Skeletal muscle tissue (tissue), 4 donors: ENCODE results near the gene AADAT. TPM values are rescaled to one million over a fixed set of nuclear protein-coding genes. Genes with fewer than 3 reads are reported as not detected.
"Not testable (repeated sequence)": the region's sequence is repeated elsewhere in the genome, so short reads cannot be mapped to it uniquely, and the experiment has no call there.

Source experiments
- H3K27ac ChIP-seq: one replicate; pipeline ENCODE4 v1.7.0; 2013; ENCODE audit warnings: mild to moderate bottlenecking, low read depth, low read length, inconsistent platforms
- H3K27me3 ChIP-seq, 3 donors: one replicate each; pipeline ENCODE4 v1.7.0; 2013; ENCODE audit warnings: low read length in 3 of 3; ENCODE audit not compliant: control insufficient read depth in 3 of 3, insufficient read depth in 3 of 3
- H3K36me3 ChIP-seq, 3 donors: one replicate each; pipeline ENCODE4 v1.7.0; 2013; ENCODE audit warnings: low read length in 3 of 3; ENCODE audit not compliant: control insufficient read depth in 3 of 3, insufficient read depth in 3 of 3
- H3K4me1 ChIP-seq, 3 donors: one replicate each; pipeline ENCODE4 v1.7.0; 2013; ENCODE audit warnings: low read length in 3 of 3, mild to moderate bottlenecking in 3 of 3; ENCODE audit not compliant: control insufficient read depth in 3 of 3, insufficient read depth in 3 of 3
- H3K4me3 ChIP-seq, 3 donors: one replicate each; pipeline ENCODE4 v1.7.0; 2013; ENCODE audit warnings: low read length in 3 of 3
- H3K9ac ChIP-seq, 3 donors: one replicate each; pipeline ENCODE4 v1.7.0; 2013; ENCODE audit warnings: low read length in 3 of 3, mild to moderate bottlenecking in 3 of 3, moderate library complexity in 2 of 3, low read depth in 1 of 3
- H3K9me3 ChIP-seq, 3 donors: one replicate each; pipeline ENCODE4 v1.7.0; 2013; ENCODE audit warnings: low read length in 3 of 3; ENCODE audit not compliant: control insufficient read depth in 3 of 3
- total RNA-seq: library from RNA; depleted of rRNA; stranded (reverse); fragments of >200 nt; gene quantifications from one replicate; pipeline ENCODE4 v1.2.3, GENCODE V29; 2014
- donor health status: Osteomylitis.

The AADAT gene
- total RNA-seq, 1 donor from 2014 or later: 2.1 TPM

DNA sequence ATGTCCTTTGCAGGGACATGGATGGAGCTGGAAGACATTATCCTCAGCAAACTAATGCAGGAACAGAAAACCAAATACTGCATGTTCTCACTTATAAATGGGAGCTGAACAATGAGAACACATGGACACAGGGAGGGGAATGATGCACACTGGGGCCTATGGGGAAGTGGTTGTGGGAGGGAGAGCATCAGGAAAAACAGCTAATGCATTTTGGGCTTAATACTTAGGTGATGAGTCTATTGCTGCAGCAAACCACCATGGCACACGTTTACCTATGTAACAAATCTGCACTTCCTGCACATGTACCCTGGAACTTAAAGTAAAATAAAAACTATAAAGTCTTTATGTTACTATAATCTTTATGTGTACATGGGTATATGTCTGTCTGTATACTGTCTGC is 24.4 kb upstream of the AADAT start:
- H3K27ac ChIP-seq, H3K36me3 ChIP-seq, H3K9me3 ChIP-seq, H3K27me3 ChIP-seq, H3K9ac ChIP-seq, H3K4me3 ChIP-seq, H3K4me1 ChIP-seq: not testable (repeated sequence)

DNA sequence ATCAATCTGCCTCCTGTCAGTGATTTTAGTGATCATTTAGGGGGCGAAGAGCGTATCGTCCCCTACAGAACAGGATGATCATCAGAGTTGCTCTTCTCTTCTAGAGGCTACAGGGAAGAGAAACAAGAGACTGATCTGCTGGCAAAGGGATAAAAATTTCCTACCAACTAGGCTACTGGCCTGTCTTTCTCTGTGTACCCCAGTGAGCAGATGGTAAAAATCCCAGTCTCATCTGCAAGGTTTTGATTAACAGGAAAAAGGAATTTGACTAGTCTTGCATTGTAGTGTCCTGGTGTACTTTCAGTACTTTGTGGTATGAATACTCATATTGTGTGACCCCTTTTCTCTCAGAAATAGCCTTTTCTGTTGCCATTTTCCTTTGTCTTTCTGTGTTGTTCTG is 21.8 kb upstream of the AADAT start:
- H3K27me3 ChIP-seq: no peaks in the 10 kb centered on the region
- H3K36me3 ChIP-seq: no peaks in the 10 kb centered on the region
- no peaks in the 10 kb centered on the region for H3K4me1 ChIP-seq
- no peaks in the 10 kb centered on the region for H3K9me3 ChIP-seq
- H3K4me3 ChIP-seq: no peak overlapping the region
- H3K27ac ChIP-seq: no peak overlapping the region
- H3K9ac ChIP-seq: no peak overlapping the region

DNA sequence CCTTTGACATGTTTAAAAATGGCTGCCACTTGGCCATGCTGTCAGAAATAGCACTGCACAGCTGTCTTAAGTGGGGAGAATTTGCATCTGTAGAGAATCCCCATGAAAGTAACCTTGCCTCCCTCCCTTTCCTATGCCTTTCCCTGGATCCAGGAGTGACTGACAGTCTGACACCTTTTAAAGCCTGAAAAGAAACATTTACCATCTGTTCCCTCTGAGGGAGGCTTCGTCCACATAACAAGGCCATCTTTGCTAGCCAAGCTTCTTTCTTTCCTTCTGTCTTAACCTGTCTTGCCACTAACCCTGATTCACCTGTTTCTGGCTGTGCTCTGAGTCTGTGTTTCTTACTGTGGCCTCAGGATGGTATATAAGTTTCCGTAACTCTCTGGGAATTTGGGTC is 21.3 kb upstream of the AADAT start:
- H3K36me3 ChIP-seq: no peaks in the 10 kb centered on the region
- no peaks in the 10 kb centered on the region for H3K27me3 ChIP-seq
- no peak overlapping the region for H3K9ac ChIP-seq
- H3K9me3 ChIP-seq: no peaks in the 10 kb centered on the region
- H3K4me1 ChIP-seq: no peaks in the 10 kb centered on the region
- H3K4me3 ChIP-seq: no peak overlapping the region
- H3K27ac ChIP-seq: no peak overlapping the region

DNA sequence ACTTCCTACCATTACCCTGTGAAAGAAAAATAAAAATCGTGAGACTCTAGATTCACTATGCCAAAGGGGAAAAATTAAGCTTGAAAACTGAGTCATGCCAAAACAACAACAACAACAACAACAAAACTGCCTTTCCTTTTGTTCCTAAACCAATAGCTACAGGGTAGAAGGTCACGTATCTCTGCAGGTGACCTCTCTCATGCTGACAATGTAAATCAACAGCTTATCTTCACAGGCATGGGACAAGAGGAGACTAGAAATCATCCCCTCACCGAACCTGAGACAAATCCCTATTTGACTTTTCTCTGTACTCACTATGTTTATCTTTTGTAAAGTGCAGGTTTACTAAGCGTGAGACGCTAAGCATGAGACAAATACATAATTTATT is 20.5 kb upstream of the AADAT start:
- Histone ChIP-seq H3K27me3 (no peaks in the 10 kb centered on the region), H3K9me3 (no peaks in the 10 kb centered on the region), H3K4me3 (no peak overlapping the region), H3K9ac (no peak overlapping the region), H3K4me1 (no peaks in the 10 kb centered on the region), H3K27ac (no peak overlapping the region), H3K36me3 (no peaks in the 10 kb centered on the region)

DNA sequence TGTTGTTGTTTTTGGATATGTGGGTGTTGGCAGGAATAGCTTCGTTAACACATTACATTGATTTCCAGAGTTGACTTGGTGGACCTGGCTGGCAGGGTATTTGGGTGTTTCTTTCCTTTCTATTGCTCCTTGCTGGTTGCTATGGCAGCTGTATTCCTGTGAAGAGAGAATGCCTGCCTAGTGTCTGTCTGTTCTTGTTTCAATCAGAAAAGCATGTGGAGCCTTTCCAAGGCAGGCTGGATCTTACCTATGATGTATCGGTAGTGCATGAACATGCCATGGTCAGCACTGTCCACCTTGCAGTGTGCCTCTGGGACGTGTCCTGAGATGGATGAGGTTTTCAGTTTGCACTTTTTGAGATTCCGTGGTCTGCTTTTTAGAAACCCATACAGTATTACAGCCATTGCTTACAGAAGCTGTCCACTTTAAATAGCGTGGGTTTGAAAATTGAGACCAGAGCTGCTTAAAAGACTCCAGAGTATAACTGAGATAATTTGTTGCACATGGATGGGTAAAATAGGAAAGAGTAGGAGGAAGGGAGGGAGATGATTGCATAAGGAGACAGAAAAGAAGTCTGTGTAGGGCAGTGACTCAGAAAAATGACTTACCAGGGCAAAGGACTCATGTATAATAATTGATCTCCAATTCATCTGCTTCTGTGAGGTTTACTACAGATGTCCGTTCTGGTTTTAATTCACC is 20.0 kb upstream of the AADAT start:
- no peak overlapping the region for H3K4me3 ChIP-seq
- no peak overlapping the region for H3K9ac ChIP-seq
- H3K36me3 ChIP-seq: no peaks in the 10 kb centered on the region
- H3K4me1 ChIP-seq: no peaks in the 10 kb centered on the region
- H3K27me3 ChIP-seq: no peaks in the 10 kb centered on the region
- H3K9me3 ChIP-seq: no peaks in the 10 kb centered on the region
- no peak overlapping the region for H3K27ac ChIP-seq

DNA sequence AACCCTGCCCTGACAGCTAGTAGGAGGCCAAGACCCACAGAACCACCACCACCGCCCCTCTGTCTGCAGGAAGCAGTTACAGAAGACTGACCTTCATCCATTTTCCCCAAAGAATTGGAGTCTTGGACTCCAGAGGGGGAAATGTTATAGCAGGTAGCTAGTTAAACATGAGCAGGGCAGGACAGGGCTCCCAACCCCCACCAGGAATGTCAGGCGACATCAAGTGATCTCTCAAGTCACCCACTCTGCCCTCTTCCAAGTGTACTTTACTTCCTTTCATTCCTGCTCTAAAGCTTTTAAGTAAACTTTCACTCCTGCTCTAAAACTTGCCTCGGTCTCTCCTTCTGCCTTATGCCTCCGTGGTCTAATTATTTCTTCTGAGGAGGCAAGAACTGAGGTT is 17.1 kb upstream of the AADAT start:
- H3K27ac ChIP-seq: no peak overlapping the region

DNA sequence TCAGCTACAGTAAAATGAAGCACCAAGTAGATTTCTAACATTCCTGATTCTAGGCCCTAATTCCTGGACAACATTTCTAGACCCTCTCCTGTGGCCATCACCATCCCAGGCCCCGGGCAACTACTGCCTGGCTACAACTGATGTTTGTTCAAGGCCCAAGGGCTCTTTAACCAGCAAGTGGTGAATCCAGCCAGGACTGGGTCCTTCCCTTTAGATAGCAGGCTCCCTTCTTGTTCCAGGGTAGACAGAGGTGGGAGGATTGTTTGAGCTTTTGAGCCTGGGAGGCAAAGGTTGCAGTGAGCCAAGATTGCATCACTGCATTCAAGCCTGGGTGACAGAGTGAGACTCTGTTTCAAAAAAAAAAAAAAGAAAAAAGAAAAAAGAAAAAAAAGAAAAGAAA is 12.7 kb upstream of the AADAT start:
- H3K4me1 ChIP-seq: no peaks in the 10 kb centered on the region
- no peaks in the 10 kb centered on the region for H3K36me3 ChIP-seq
- no peaks in the 10 kb centered on the region for H3K27me3 ChIP-seq
- no peaks in the 10 kb centered on the region for H3K9me3 ChIP-seq
- no peak overlapping the region for H3K27ac ChIP-seq
- H3K4me3 ChIP-seq: no peak overlapping the region
- H3K9ac ChIP-seq: no peak overlapping the region

More for the DNA sequence above, 17.1 kb upstream of the AADAT start:
- Histone ChIP-seq H3K9ac (no peak overlapping the region), H3K9me3 (no peaks in the 10 kb centered on the region), H3K27me3 (no peaks in the 10 kb centered on the region), H3K4me1 (no peaks in the 10 kb centered on the region), H3K36me3 (no peaks in the 10 kb centered on the region), H3K4me3 (no peak overlapping the region)

DNA sequence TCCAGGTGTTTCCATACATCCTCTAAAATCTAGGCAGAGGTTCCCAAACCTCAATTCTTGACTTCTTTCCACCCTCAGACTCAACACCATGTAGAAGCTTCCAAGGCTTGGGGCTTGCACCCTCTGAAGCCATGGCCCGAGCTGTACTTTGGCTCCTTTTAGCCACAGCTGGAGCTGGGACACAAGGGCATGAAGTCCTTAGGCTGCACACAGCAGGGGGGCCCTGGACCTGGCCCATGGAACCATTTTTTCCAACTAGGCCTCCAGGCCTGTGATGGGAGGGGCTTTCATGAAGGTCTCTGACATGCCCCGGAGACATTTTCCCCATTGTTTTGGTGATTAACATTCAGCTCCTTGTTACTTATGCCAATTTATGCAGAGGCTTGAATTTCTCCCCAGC is 8.4 kb upstream of the AADAT start:
- H3K36me3 ChIP-seq, H3K4me3 ChIP-seq, H3K4me1 ChIP-seq, H3K27me3 ChIP-seq, H3K9me3 ChIP-seq, H3K9ac ChIP-seq, H3K27ac ChIP-seq: not testable (repeated sequence)

DNA sequence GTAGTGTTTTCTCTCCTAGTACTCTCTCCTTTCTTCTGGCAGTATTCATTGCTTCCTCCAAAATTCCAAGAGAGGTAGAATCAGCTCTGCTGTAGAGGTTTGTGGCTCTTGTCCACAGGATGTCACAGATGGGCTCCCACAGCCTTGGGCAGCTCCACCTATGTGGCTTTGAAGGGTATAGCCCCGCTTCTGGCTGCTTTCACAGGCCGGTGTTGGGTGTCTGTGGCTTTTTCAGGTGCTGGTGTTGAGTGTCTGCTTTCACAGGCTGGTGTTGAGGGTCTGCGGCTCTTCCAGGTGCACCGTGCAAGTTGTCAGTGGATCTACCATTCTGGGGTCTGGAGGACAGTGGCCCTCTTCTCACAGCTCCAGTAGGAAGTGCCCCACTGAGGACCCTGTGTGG is 7.9 kb upstream of the AADAT start:
- H3K9ac ChIP-seq: no peak overlapping the region
- H3K4me3 ChIP-seq: no peak overlapping the region
- H3K9me3 ChIP-seq: no peaks in the 10 kb centered on the region
- no peaks in the 10 kb centered on the region for H3K27me3 ChIP-seq
- H3K27ac ChIP-seq: no peak overlapping the region
- no peaks in the 10 kb centered on the region for H3K4me1 ChIP-seq
- H3K36me3 ChIP-seq: no peaks in the 10 kb centered on the region

DNA sequence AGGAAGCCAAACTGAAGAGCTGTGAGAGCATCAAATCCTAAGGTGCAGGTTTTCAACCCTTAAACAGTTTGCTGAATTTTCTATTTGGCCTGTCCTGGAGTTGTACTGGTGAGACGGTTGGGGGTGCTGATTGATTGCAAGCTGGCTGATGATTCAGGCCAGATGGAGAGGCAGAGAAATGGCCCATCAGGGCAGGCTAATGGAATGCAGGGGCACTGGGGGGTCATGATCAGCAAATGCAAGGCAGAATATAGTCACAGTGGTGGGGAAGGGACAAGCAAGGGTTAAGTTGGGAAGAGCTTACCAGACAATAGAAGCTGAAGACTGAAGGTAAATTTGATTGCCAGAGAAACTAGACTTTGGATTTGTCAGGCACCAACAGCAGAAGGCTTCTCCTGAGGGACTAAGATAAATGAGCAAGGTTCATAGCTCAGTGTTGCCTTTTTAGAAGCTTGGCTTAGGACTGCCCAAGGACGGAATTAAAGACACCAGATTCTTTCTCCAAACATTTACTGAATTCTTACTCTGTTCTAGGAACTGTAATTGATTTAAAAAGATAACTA is 4.3 kb upstream of the AADAT start:
- Histone ChIP-seq H3K4me1 (peaks cover 4 to 6% (median 5%) of the 10 kb centered on the region in 3 donors), H3K9ac (no peak overlapping the region), H3K27ac (no peak overlapping the region), H3K9me3 (no peaks in the 10 kb centered on the region), H3K27me3 (peaks cover 0 to 3% (median 0%) of the 10 kb centered on the region in 3 donors), H3K4me3 (no peak overlapping the region), H3K36me3 (no peaks in the 10 kb centered on the region)
